Thoracic aorta (tissue), 2 donors: ENCODE data around the gene CYP24A1. TPM values are rescaled to one million over a fixed set of nuclear protein-coding genes. Genes with fewer than 3 reads are reported as not detected.

Experiments
- ATAC-seq: fragments of 150-250 bp; one replicate; pipeline ENCODE4 v1.8.0; 2017; ENCODE audit warnings: low read depth; ENCODE audit not compliant: insufficient number of reproducible peaks, low FRiP score
- DNase-seq: peaks from one replicate; pipeline ENCODE4 v3.0.0-alpha.2; 2020; ENCODE audit warnings: low spot score
- H3K27ac ChIP-seq, 2 donors: fragments of 200-600 bp; sonication (generic); 1 replicate in 1 of 2; 2 replicates in 1 of 2; pipeline ENCODE4 v1.5.1; 2016; ENCODE audit warnings: mild to moderate bottlenecking in 2 of 2, moderate library complexity in 2 of 2
- H3K27me3 ChIP-seq: fragments of 200-600 bp; sonication (generic); replicated peaks from 2 replicates; pipeline ENCODE4 v1.6.0; 2016; ENCODE audit warnings: mild to moderate bottlenecking; ENCODE audit not compliant: insufficient read depth
- H3K36me3 ChIP-seq: fragments of 200-600 bp; sonication (generic); one replicate; pipeline ENCODE4 v1.5.1; 2016
- H3K4me1 ChIP-seq, 2 donors: fragments of 200-600 bp; sonication (generic); 1 replicate in 1 of 2; 2 replicates in 1 of 2; pipeline versions ENCODE4 v1.5.1 to v1.6.0; 2016; ENCODE audit warnings: low read depth in 2 of 2, mild to moderate bottlenecking in 1 of 2; ENCODE audit not compliant: control insufficient read depth in 1 of 2
- H3K4me3 ChIP-seq: fragments of 200-600 bp; sonication (generic); 2 replicates; pipeline ENCODE4 v1.5.1; 2016; ENCODE audit warnings: mild to moderate bottlenecking
- H3K9me3 ChIP-seq: fragments of 200-600 bp; sonication (generic); 2 replicates; pipeline ENCODE4 v1.5.1; 2016
- CTCF ChIP-seq: fragments of 200-600 bp; sonication (generic); IDR thresholded peaks from one replicate; pipeline ENCODE4 v1.5.1; 2019; ENCODE audit warnings: antibody characterized with exemption
- total RNA-seq, 2 donors: library from RNA; depleted of rRNA; stranded (reverse); fragments of >200 nt; gene quantifications; one replicate each; pipeline versions ENCODE4 v1.1.0 to v1.2.3, GENCODE V29; 2016

The CYP24A1 gene
- total RNA-seq, 2 donors from 2014 or later = not detected

- no peak overlapping the region for H3K4me3 ChIP-seq
- H3K4me1 ChIP-seq = no peaks in the 10 kb centered on the region
- ATAC-seq (no peak), DNase-seq (no peak)
- no peaks in the 10 kb centered on the region for H3K36me3 ChIP-seq
- no peaks in the 10 kb centered on the region for H3K27me3 ChIP-seq
- TF ChIP-seq CTCF = no peak
- H3K27ac ChIP-seq = no peak overlapping the region
- H3K9me3 ChIP-seq = no peaks in the 10 kb centered on the region
Observed at GRCh38 chr20:54114109-54114508, 59.7 kb downstream of the CYP24A1 start.

- TF ChIP-seq CTCF = no peak
- no peak for DNase-seq
- Histone ChIP-seq H3K4me3 (no peak overlapping the region), H3K27ac (no peak overlapping the region), H3K36me3 (no peaks in the 10 kb centered on the region), H3K27me3 (no peaks in the 10 kb centered on the region), H3K9me3 (no peaks in the 10 kb centered on the region), H3K4me1 (no peaks in the 10 kb centered on the region)
- ATAC-seq = no peak
Observed at GRCh38 chr20:54113566-54113965, 60.2 kb downstream of the CYP24A1 start.

- H3K36me3 ChIP-seq = no peaks in the 10 kb centered on the region
- H3K4me1 ChIP-seq = no peaks in the 10 kb centered on the region
- no peaks in the 10 kb centered on the region for H3K9me3 ChIP-seq
- no peak overlapping the region for H3K4me3 ChIP-seq
- no peak overlapping the region for H3K27ac ChIP-seq
- ATAC-seq (no peak), DNase-seq (no peak)
- no peak for TF ChIP-seq CTCF
- H3K27me3 ChIP-seq = no peaks in the 10 kb centered on the region
Observed at GRCh38 chr20:54112221-54112884, 61.4 kb downstream of the CYP24A1 start.

- Histone ChIP-seq H3K4me3 (no peak overlapping the region), H3K27me3 (no peaks in the 10 kb centered on the region), H3K4me1 (no peaks in the 10 kb centered on the region), H3K9me3 (no peaks in the 10 kb centered on the region), H3K36me3 (no peaks in the 10 kb centered on the region), H3K27ac (no peak overlapping the region)
- no peak for ATAC-seq
- DNase-seq = no peak
- no peak for TF ChIP-seq CTCF
Observed at GRCh38 chr20:54111460-54111859, 62.3 kb downstream of the CYP24A1 start.

GRCh38 chr20:54110457-54110856, 63.3 kb downstream of the CYP24A1 start:
- Histone ChIP-seq H3K4me3 (no peak overlapping the region), H3K27ac (no peak overlapping the region), H3K9me3 (no peaks in the 10 kb centered on the region), H3K4me1 (no peaks in the 10 kb centered on the region), H3K27me3 (no peaks in the 10 kb centered on the region), H3K36me3 (no peaks in the 10 kb centered on the region)
- no peak for ATAC-seq
- no peak for DNase-seq
- TF ChIP-seq CTCF = no peak
